Activated T-cell treated with anti-CD3 and anti-CD28 coated beads, Interleukin-2, amount 50 U/mL, for 72 hours (primary cell): ENCODE measurements around the gene TOM1. TPM values are rescaled to one million over a fixed set of nuclear protein-coding genes. Genes with fewer than 3 reads are reported as not detected.
A peak's percentile ranks its signal among the peaks of the same experiment; 100 is the strongest.

Experiments
- ATAC-seq, 2 donors: fragments of 150-1000 bp; cut with Tn5 transposase; replicated peaks in 1 of 2; 2 replicates each; pipeline ENCODE4 v1.10.0; 2021; ENCODE audit warnings: moderate library complexity in 2 of 2, mild to moderate bottlenecking in 1 of 2
- DNase-seq, 2 donors: peaks; one replicate each; pipeline ENCODE4 v3.0.0; 2021 to 2022; ENCODE audit warnings: mixed read lengths in 1 of 2
- H3K27ac Mint-ChIP-seq: one replicate; pipeline ENCODE4 v1.8.0; 2022; ENCODE audit warnings: mild to moderate bottlenecking, moderate library complexity, mixed read lengths
- H3K27me3 Mint-ChIP-seq: one replicate; pipeline ENCODE4 v1.8.0; 2022; ENCODE audit warnings: low read depth, mixed read lengths
- H3K36me3 Mint-ChIP-seq, 2 donors: one replicate each; pipeline ENCODE4 v1.8.0; 2022; ENCODE audit warnings: mixed read lengths in 2 of 2, mild to moderate bottlenecking in 1 of 2; ENCODE audit not compliant: insufficient read depth in 2 of 2
- H3K4me1 Mint-ChIP-seq: one replicate; pipeline ENCODE4 v1.8.0; 2022; ENCODE audit warnings: low read depth, mixed read lengths
- H3K4me3 Mint-ChIP-seq, 2 donors: one replicate each; pipeline ENCODE4 v1.8.0; 2022; ENCODE audit warnings: mild to moderate bottlenecking in 2 of 2, mixed read lengths in 2 of 2, moderate library complexity in 2 of 2
- H3K9me3 Mint-ChIP-seq, 2 donors: one replicate each; pipeline ENCODE4 v1.8.0; 2022; ENCODE audit warnings: mixed read lengths in 2 of 2
- total RNA-seq, 2 donors: library from RNA; stranded (reverse); gene quantifications; one replicate each; pipeline ENCODE4 v1.2.3, GENCODE V29; 2022

The TOM1 gene
- total RNA-seq, 2 donors from 2014 or later: 38.4 to 40.4 TPM

GRCh38 chr22:35333220-35333619, 33.5 kb downstream of the TOM1 start:
- Mint-ChIP-seq H3K4me1 (peaks cover 36% of the 10 kb centered on the region), H3K9me3 (no peaks in the 10 kb centered on the region), H3K4me3 (no peak overlapping the region), H3K27ac (no peak overlapping the region), H3K27me3 (no peaks in the 10 kb centered on the region), H3K36me3 (peaks cover 2 to 3% of the 10 kb centered on the region in 2 donors)
- no peak for ATAC-seq
- no peak for DNase-seq

- Mint-ChIP-seq H3K4me1 (peaks cover 34% of the 10 kb centered on the region), H3K27ac (no peak overlapping the region), H3K9me3 (no peaks in the 10 kb centered on the region), H3K4me3 (peak overlapping the region in 1 of 2 donors; percentile 15), H3K36me3 (peaks cover 2 to 3% of the 10 kb centered on the region in 2 donors), H3K27me3 (no peaks in the 10 kb centered on the region)
- peak; percentile 36 for ATAC-seq
- no peak for DNase-seq
Measured at GRCh38 chr22:35334004-35334403, 34.3 kb downstream of the TOM1 start.

DNA sequence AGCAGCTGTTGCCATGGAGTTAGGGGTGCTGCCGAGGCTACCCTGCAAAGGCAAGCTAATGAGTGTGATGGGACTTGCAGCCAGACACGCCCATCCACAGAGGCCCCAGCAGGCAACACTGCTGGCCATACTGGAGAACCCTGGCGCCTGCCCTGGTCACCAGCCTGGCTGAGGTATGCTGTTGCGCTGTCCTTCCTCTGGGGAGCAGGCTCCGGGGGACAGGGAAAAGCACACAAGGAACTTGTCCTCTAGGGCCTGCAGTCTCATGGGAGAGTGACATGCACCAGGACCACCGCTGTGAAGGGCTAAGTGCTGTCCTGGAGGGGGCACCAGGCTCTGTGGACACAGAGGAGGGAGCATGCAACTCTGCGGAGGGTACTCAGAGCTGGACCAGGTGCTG, 35.8 kb downstream of the TOM1 start:
- Mint-ChIP-seq H3K36me3 (peaks cover 3% of the 10 kb centered on the region in 2 donors), H3K27ac (no peak overlapping the region), H3K9me3 (no peaks in the 10 kb centered on the region), H3K4me1 (peaks cover 19% of the 10 kb centered on the region), H3K27me3 (no peaks in the 10 kb centered on the region), H3K4me3 (no peak overlapping the region)
- DNase-seq (no peak), ATAC-seq (no peak)

DNA sequence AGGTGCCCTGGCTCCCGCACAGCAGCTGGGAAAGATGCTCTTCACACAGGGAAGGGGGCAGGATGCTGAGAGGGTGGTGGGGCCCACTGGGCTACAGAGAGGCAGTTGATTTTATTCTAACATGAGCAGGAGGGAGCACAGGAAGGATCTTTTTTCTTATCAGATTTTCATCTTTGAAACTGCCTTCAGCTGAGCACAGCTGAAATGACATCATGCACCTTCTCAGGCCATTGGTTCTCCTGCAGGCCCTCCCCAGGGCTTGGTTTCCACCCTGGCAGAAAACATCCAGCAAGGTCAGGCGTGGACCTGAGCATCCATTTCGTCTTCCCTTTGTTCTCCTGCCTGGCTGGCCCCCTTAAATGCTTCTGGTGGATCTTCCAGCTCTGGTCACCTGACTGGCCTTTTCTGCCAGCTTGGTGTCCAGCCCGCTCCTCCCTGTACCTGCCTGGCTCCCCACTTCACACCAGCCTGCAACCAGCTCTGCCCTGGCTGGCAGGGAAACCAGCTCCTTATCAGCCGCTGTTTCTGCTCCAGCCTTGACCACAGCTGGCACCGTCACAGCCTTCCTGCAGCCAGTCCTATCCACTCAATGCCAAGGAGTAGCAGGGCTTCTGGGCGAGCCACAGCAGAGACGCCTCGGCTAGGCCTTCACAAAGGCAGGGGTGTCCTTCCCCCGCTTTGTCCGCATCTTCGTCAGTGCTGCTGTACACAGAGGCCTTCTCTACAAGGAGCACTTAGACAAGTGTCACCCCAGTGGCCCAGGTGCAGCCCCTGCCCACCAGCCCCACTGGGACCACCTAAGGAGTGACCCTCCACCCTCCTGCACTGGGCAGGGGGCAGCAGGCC, 36.5 kb downstream of the TOM1 start:
- Mint-ChIP-seq H3K27ac (no peak overlapping the region), H3K4me1 (peaks cover 16% of the 10 kb centered on the region), H3K27me3 (no peaks in the 10 kb centered on the region), H3K4me3 (no peak overlapping the region), H3K9me3 (no peaks in the 10 kb centered on the region), H3K36me3 (peaks cover 3 to 6% of the 10 kb centered on the region in 2 donors)
- ATAC-seq: no peak
- DNase-seq: no peak

DNA sequence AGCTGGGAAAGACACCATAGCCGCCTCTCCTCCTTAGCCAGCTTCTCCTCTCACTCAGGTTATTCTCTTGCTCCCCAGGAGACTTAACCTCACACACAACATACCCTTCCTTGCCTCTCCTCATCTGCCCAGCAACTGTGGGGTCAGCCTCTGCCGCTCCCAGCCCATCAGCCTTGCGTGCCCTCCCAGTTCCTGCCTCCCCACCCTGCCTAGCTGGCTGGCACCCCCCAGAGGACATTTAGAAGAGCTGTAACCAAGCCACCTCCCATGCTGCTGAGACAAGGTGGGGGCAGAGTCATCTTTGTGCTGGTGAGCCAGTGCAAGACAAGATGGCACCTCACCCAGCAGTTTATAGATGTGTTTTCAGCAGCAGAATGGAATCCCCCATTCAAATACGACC, 38.2 kb downstream of the TOM1 start:
- Mint-ChIP-seq H3K36me3 (peaks cover 3 to 5% of the 10 kb centered on the region in 2 donors), H3K27ac (no peak overlapping the region), H3K4me3 (no peak overlapping the region), H3K4me1 (peaks cover 16% of the 10 kb centered on the region), H3K9me3 (no peaks in the 10 kb centered on the region), H3K27me3 (no peaks in the 10 kb centered on the region)
- peak in 1 of 2 donors; percentile 36 for ATAC-seq
- DNase-seq: no peak

- no peaks in the 10 kb centered on the region for H3K9me3 Mint-ChIP-seq
- H3K27me3 Mint-ChIP-seq: no peaks in the 10 kb centered on the region
- H3K4me3 Mint-ChIP-seq: no peak overlapping the region
- H3K36me3 Mint-ChIP-seq: peaks cover 3 to 5% of the 10 kb centered on the region in 2 donors
- no peak for ATAC-seq
- DNase-seq: no peak
- H3K4me1 Mint-ChIP-seq: no peaks in the 10 kb centered on the region
- H3K27ac Mint-ChIP-seq: no peak overlapping the region
Measured at GRCh38 chr22:35341090-35341874, 41.6 kb downstream of the TOM1 start.

GRCh38 chr22:35342390-35342789, 42.7 kb downstream of the TOM1 start:
- peaks cover 3 to 5% of the 10 kb centered on the region in 2 donors for H3K36me3 Mint-ChIP-seq
- ATAC-seq: no peak
- no peak overlapping the region for H3K4me3 Mint-ChIP-seq
- H3K4me1 Mint-ChIP-seq: no peaks in the 10 kb centered on the region
- no peaks in the 10 kb centered on the region for H3K27me3 Mint-ChIP-seq
- no peak for DNase-seq
- H3K9me3 Mint-ChIP-seq: no peaks in the 10 kb centered on the region
- H3K27ac Mint-ChIP-seq: no peak overlapping the region

- H3K4me1 Mint-ChIP-seq: no peaks in the 10 kb centered on the region
- DNase-seq (no peak), ATAC-seq (no peak)
- H3K9me3 Mint-ChIP-seq: no peaks in the 10 kb centered on the region
- peaks cover 3 to 4% of the 10 kb centered on the region in 2 donors for H3K36me3 Mint-ChIP-seq
- no peak overlapping the region for H3K4me3 Mint-ChIP-seq
- H3K27me3 Mint-ChIP-seq: no peaks in the 10 kb centered on the region
- H3K27ac Mint-ChIP-seq: no peak overlapping the region
Measured at GRCh38 chr22:35343664-35344550, 44.2 kb downstream of the TOM1 start.

GRCh38 chr22:35344956-35345690, 45.4 kb downstream of the TOM1 start:
- Mint-ChIP-seq H3K4me3 (no peak overlapping the region), H3K4me1 (no peaks in the 10 kb centered on the region), H3K9me3 (no peaks in the 10 kb centered on the region), H3K27ac (no peak overlapping the region), H3K27me3 (no peaks in the 10 kb centered on the region), H3K36me3 (peaks cover 2 to 3% of the 10 kb centered on the region in 2 donors)
- DNase-seq (no peak), ATAC-seq (no peak)

DNA sequence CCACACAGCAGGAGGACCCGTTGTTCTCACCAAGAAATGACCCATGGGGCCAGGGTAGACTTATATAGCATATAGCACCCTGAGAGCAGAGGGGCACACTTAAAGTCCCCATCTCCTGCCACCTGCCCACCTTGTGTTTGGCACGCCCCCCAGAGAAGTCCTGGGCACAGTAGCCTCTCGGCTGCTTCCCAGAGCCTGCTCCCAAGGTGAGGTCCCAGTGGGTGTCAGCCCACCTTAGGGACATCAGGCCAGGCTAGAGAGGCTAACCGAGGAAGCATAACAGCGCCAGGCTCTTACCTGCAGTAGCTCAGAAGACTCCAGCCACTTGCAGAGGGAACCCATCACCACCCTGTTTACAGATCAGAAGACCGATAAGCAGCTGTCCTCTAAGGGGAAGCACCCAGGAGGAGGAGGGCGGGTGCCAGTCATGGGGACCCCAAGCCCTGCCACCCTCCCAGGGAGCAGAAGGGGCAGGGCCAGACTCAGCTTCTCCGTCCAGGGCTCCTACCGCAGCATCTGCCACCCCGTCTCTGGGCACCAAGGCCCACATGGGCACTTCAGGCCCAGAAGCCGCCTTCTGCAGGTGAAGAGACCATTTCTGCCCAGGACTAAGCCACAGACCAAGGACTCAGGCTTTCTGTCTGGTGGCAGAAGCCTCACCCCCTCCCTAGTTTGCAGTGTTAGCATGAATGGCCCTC, 46.3 kb downstream of the TOM1 start:
- DNase-seq (no peak), ATAC-seq (no peak)
- Mint-ChIP-seq H3K27ac (no peak overlapping the region), H3K4me1 (peaks cover 5% of the 10 kb centered on the region), H3K4me3 (no peak overlapping the region), H3K9me3 (no peaks in the 10 kb centered on the region), H3K36me3 (peaks cover under 1 to 2% of the 10 kb centered on the region in 2 donors), H3K27me3 (peaks cover under 1% of the 10 kb centered on the region)

- Mint-ChIP-seq H3K27ac (no peak overlapping the region), H3K9me3 (no peaks in the 10 kb centered on the region), H3K36me3 (peaks cover 0 to 2% of the 10 kb centered on the region in 2 donors), H3K27me3 (peaks cover 8% of the 10 kb centered on the region), H3K4me3 (no peak overlapping the region), H3K4me1 (peaks cover 13% of the 10 kb centered on the region)
- ATAC-seq: no peak
- no peak for DNase-seq
Measured at GRCh38 chr22:35346596-35347220, 47.0 kb downstream of the TOM1 start.
